GM19351 (cell line): ENCODE measurements around the gene CHRND.
"Not testable (repeated sequence)": the region's sequence is repeated elsewhere in the genome, so short reads cannot be mapped to it uniquely, and the experiment has no call there.

Experiments
- ATAC-seq: cut with Tn5 transposase; IDR thresholded peaks from one replicate; pipeline ENCODE4 v1.9.1; 2021; ENCODE audit warnings: mild to moderate bottlenecking, moderate library complexity; ENCODE audit not compliant: unreplicated experiment

The CHRND gene

GRCh38 chr2:232570481-232570880 lies 44.5 kb downstream of the CHRND start:
- ATAC-seq = not testable (repeated sequence)

DNA sequence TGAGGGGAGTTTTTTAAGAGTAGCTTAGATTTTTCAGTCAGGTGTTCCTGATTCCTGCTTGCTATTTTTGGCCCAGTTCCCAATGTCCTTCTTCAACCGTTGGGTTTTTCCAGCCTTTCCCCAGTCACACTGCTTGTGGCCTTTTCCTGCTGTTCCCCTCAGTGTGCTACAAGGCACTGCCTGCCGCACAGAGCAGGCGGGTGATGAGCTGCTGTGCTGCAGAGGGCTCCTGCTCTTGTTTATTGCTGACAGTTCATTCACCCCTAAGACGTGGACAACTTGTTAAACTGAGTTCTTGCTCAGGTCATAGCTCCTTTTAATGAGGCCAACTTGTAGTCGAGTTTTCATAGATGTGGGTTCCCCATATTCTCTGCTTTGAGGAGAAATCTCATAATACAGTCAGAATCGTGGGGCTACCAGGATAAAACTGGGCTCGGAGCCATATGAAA lies 45.1 kb downstream of the CHRND start:
- ATAC-seq = no peak

- no peak for ATAC-seq
These were observed 47.1 kb downstream of the CHRND start for GRCh38 chr2:232573042-232573441.

- no peak for ATAC-seq
These were observed 47.9 kb downstream of the CHRND start for GRCh38 chr2:232573771-232574435.

GRCh38 chr2:232574674-232575403 lies 48.9 kb downstream of the CHRND start:
- ATAC-seq = no peak

DNA sequence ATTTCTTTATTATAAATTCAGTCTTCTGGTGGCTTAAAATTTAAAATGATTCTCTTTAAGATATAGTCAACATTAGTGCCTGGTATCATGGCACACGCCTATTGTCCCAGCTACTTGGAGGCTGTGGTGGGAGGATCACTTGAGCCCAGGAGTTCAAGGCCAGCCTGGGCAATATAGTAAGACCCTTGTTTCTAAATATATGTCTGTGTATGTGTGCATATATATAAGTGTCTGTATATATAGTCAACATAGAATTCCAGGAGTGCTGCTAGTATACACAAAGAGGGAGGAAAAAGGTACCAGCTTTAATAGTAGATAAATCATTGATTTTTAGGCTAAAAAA lies 49.4 kb downstream of the CHRND start:
- no peak for ATAC-seq

DNA sequence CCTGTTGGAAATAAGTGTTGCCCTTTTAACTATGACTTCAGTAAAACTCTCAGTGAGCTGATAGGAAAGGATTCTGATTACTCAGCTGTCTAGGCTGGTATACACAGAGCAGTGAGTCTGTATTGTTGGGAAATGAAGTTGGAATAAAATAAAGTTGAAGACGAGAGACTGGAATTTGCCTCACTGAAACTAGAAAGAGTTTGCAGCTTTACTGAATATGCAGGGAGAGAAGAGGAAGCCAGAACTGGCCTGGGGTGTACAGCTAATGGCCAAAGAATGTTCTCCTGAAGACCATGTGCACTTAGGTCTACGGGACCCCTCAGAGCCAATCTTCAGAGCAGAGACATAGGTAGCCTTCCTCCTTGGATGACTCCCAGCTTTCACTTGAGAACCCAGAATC lies 51.0 kb downstream of the CHRND start:
- ATAC-seq = no peak

DNA sequence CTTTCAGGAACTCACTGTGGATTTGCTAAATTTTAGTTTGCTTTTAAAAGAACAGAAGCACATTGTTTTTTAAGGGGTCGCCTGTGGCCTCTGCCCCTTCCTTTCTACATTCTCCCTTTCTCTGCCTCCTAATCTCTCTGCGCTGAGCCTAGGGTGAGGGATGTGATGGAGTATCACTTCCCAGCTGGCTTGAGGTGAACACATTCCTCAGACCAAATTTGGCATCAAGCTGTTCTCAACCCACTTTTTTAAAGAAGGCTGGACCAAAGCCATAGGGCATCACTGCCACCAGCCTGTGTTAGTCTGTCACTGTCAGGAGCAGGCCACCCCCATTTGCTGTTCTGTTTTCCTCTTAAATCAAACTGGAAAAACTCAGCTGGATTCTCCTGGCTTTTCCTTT lies 51.9 kb downstream of the CHRND start:
- ATAC-seq = no peak

DNA sequence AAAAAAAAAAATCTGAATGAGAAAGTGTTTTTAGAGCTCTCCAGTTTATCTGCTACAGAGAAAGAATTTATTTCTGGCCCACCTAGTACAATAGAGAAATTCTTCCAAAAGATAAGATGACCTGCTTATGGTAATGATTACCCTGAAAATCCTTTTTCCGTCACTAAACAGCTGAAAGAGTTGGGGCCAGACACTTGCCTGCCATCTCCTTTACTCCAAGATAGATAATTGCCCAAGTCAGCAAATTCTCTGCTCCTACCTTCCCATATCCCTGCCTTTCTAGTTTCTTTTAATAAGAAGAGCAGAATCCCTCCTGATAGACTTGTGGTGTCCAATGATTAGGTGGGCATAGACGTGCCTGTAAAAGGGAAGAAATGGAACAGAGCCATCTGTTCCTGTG lies 52.7 kb downstream of the CHRND start:
- no peak for ATAC-seq

DNA sequence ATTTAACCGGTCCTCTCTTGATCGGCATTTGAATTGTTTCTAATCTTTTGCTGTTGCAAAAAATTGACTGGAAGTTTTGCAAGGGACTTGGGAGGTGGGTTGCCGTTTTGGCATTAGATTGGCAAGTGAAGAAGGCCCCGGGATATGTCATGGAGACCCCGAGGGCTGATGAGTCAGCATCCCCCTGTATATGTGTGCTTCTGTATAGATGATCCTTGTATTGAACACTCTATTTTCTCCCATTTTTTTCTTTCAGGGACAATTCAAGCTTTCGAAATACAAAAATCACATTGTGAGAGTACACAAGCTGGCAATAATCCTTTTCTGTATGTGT lies 54.7 kb downstream of the CHRND start:
- no peak for ATAC-seq

DNA sequence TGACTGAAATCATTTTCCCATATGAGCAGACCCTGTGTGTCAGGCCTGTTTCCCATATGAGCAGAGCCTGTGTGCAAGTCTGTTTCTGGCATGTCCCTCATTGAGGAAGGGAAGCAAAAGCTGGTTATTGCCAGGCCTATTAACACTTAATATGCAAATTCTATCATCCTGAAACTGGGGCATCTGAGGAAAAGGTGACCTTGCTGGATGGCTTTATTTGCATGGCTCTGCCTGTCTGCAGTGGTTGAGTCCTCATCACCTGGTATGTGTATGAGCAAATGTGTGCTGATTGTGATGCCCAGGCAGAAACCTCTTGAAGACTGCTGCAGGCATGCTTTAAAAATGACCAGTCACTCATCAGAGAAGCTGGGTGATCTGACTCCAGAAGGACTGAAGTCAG lies 55.8 kb downstream of the CHRND start:
- ATAC-seq = no peak

DNA sequence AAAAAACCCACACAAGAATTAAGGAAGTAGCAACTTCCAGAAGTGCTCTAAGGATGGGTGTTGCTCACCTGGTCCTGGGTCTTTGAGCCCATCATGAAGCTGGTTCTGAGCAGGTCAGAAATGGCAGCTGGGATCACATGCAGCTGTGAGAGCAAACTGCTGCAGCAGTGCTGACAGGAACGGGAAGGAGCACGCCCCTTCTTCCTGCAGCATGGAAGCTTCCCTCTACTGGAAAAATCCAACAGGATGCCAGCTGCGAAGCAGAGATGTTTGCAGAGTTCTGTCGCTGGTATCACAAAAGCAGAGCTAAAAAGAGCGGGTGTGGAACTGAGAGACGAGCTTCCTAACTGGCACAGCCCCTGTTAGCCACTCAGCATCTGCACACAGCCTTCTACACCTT lies 58.3 kb downstream of the CHRND start:
- ATAC-seq = no peak
